Neuronal stem cell (in vitro differentiated cells): Measurements from ENCODE around the gene TNIK.

ENCODE experiments used
- DNase-seq: peaks from one replicate; pipeline ENCODE4 v3.0.0-alpha.2; 2013; ENCODE audit warnings: low spot score
- H2AFZ ChIP-seq: one replicate; pipeline ENCODE4 v1.6.1; 2013; ENCODE audit warnings: mild to moderate bottlenecking, low read length, inconsistent platforms
- H2AK5ac ChIP-seq: 2 replicates; pipeline ENCODE4 v1.6.1; 2013; ENCODE audit warnings: low read depth, mild to moderate bottlenecking, inconsistent platforms, low read length, moderate library complexity, mixed read lengths
- H2BK120ac ChIP-seq: 2 replicates; pipeline ENCODE4 v1.6.1; 2013; ENCODE audit warnings: low read depth, mild to moderate bottlenecking, inconsistent platforms, low read length, moderate library complexity, mixed read lengths
- H2BK12ac ChIP-seq: one replicate; pipeline ENCODE4 v1.6.1; 2013; ENCODE audit warnings: low read length, inconsistent platforms
- H2BK15ac ChIP-seq: 2 replicates; pipeline ENCODE4 v1.6.1; 2013; ENCODE audit warnings: mild to moderate bottlenecking, low read length, inconsistent platforms, mixed read lengths
- H2BK5ac ChIP-seq: one replicate; pipeline ENCODE4 v1.6.1; 2013; ENCODE audit warnings: inconsistent platforms, mild to moderate bottlenecking, low read length, moderate library complexity
- H3K14ac ChIP-seq: one replicate; pipeline ENCODE4 v1.6.1; 2013; ENCODE audit warnings: low read length, inconsistent platforms
- H3K18ac ChIP-seq: 2 replicates; pipeline ENCODE4 v1.6.1; 2013; ENCODE audit warnings: low read length, inconsistent platforms
- H3K23ac ChIP-seq: 2 replicates; pipeline ENCODE4 v1.6.1; 2013; ENCODE audit warnings: low read depth, mild to moderate bottlenecking, mixed read lengths, low read length, inconsistent platforms; ENCODE audit not compliant: poor library complexity
- H3K27ac ChIP-seq: replicated peaks from 3 replicates; pipeline ENCODE4 v1.5.1; 2013; ENCODE audit warnings: low read length, inconsistent platforms
- H3K27me3 ChIP-seq, 3 experiments: 2 replicates each; pipeline ENCODE4 v1.6.1; 2013; ENCODE audit warnings: low read length in 3 of 3, mild to moderate bottlenecking in 2 of 3, inconsistent platforms in 1 of 3, low read depth in 1 of 3, mixed read lengths in 1 of 3, moderate library complexity in 1 of 3; ENCODE audit not compliant: control insufficient read depth in 3 of 3, insufficient read depth in 3 of 3
- H3K36me3 ChIP-seq, 2 donors: replicated peaks in 1 of 2; 2 replicates each; pipeline ENCODE4 v1.6.1; 2013; ENCODE audit warnings: low read length in 2 of 2; ENCODE audit not compliant: control insufficient read depth in 2 of 2, insufficient read depth in 2 of 2
- H3K4ac ChIP-seq: 2 replicates; pipeline ENCODE4 v1.6.1; 2013; ENCODE audit warnings: inconsistent platforms, mild to moderate bottlenecking, low read length, moderate library complexity
- H3K4me1 ChIP-seq, 2 donors: 1 replicate in 1 of 2; 2 replicates in 1 of 2; pipeline ENCODE4 v1.6.1; 2013; ENCODE audit warnings: low read length in 2 of 2, low read depth in 1 of 2; ENCODE audit not compliant: control insufficient read depth in 2 of 2, insufficient read depth in 1 of 2
- H3K4me2 ChIP-seq: one replicate; pipeline ENCODE4 v1.6.1; 2013; ENCODE audit warnings: mild to moderate bottlenecking, low read length, inconsistent platforms; ENCODE audit not compliant: insufficient read depth, poor library complexity, severe bottlenecking
- H3K4me3 ChIP-seq, 2 donors: 2 replicates each; pipeline ENCODE4 v1.5.1; 2013; ENCODE audit warnings: low read length in 2 of 2, mild to moderate bottlenecking in 2 of 2, inconsistent platforms in 1 of 2, moderate library complexity in 1 of 2
- H3K79me1 ChIP-seq: one replicate; pipeline ENCODE4 v1.6.1; 2013; ENCODE audit warnings: low read depth, mild to moderate bottlenecking, inconsistent platforms, low read length, moderate library complexity
- H3K9ac ChIP-seq: one replicate; pipeline ENCODE4 v1.6.1; 2013; ENCODE audit warnings: mild to moderate bottlenecking, low read depth, low read length, inconsistent platforms; ENCODE audit not compliant: poor library complexity
- H3K9me3 ChIP-seq, 2 donors: replicated peaks in 1 of 2; 2 replicates each; pipeline versions ENCODE3 to v1.6.1; 2013; ENCODE audit warnings: low read length in 2 of 2, mild to moderate bottlenecking in 2 of 2, inconsistent platforms in 1 of 2, low read depth in 1 of 2, mixed read lengths in 1 of 2, moderate library complexity in 1 of 2; ENCODE audit not compliant: control insufficient read depth in 2 of 2, insufficient read depth in 1 of 2
- H4K8ac ChIP-seq: one replicate; pipeline ENCODE4 v1.6.1; 2013; ENCODE audit warnings: low read depth, mild to moderate bottlenecking, inconsistent platforms, low read length, moderate library complexity
- H4K91ac ChIP-seq: one replicate; pipeline ENCODE4 v1.6.1; 2013; ENCODE audit warnings: low read length, low read depth, mild to moderate bottlenecking, inconsistent platforms; ENCODE audit not compliant: poor library complexity
- WGBS, 2 donors: extraction: QIAGEN DNeasy Blood & Tissue Kit; methylation state at CpG; one replicate each; pipeline ENCODE4 v1.1.7; 2013; ENCODE audit warnings: missing lambda C conversion rate in 2 of 2, mixed read lengths in 1 of 2; ENCODE audit not compliant: insufficient read length in 2 of 2, insufficient replicate concordance in 1 of 2; ENCODE audit errors: extremely low coverage in 2 of 2; 5-methylcytosine and 5-hydroxymethylcytosine counted together

Gene TNIK

GRCh38 chr3:171054231-171054630 is 406.0 kb downstream of the TNIK start:
- Histone ChIP-seq H4K8ac (no peak overlapping the region), H3K79me1 (no peaks in the 10 kb centered on the region), H2BK5ac (no peak overlapping the region), H3K4me2 (no peak overlapping the region), H3K14ac (no peak overlapping the region), H2BK12ac (no peak overlapping the region), H3K9ac (no peak overlapping the region), H3K4ac (no peak overlapping the region), H3K9me3 (no peaks in the 10 kb centered on the region), H3K27ac (no peak overlapping the region), H3K27me3 (no peaks in the 10 kb centered on the region), H2AK5ac (no peak overlapping the region), H2AFZ (no peak overlapping the region), H4K91ac (no peak overlapping the region), H3K18ac (no peak overlapping the region), H3K4me3 (no peak overlapping the region), H2BK120ac (no peak overlapping the region), H2BK15ac (no peak overlapping the region), H3K23ac (no peak overlapping the region), H3K4me1 (peaks cover 0 to 4% of the 10 kb centered on the region in 2 donors), H3K36me3 (no peaks in the 10 kb centered on the region)
- DNase-seq, result no peak
- no CpG with 5 or more reads among the region's 1 CpG for WGBS, 2 donors

- Histone ChIP-seq H3K4me1 (peaks cover 0 to 1% of the 10 kb centered on the region in 2 donors), H2BK5ac (no peak overlapping the region), H3K14ac (no peak overlapping the region), H3K79me1 (no peaks in the 10 kb centered on the region), H2AFZ (no peak overlapping the region), H2BK120ac (no peak overlapping the region), H2AK5ac (no peak overlapping the region), H3K4ac (no peak overlapping the region), H3K9me3 (no peaks in the 10 kb centered on the region), H2BK15ac (no peak overlapping the region), H3K9ac (no peak overlapping the region), H2BK12ac (no peak overlapping the region), H4K91ac (no peak overlapping the region), H3K4me3 (no peak overlapping the region), H3K27ac (no peak overlapping the region), H4K8ac (no peak overlapping the region), H3K23ac (no peak overlapping the region), H3K18ac (no peak overlapping the region), H3K4me2 (no peak overlapping the region), H3K36me3 (no peaks in the 10 kb centered on the region), H3K27me3 (no peaks in the 10 kb centered on the region)
- DNase-seq, result peak; percentile 48
- WGBS, 2 donors, result no CpG with 5 or more reads among the region's 6 CpGs
These were observed 410.3 kb downstream of the TNIK start for GRCh38 chr3:171049861-171050444.

GRCh38 chr3:171046760-171047159 is 413.4 kb downstream of the TNIK start:
- H3K79me1 ChIP-seq, result no peaks in the 10 kb centered on the region
- H3K4me2 ChIP-seq, result no peak overlapping the region
- H2AFZ ChIP-seq, result no peak overlapping the region
- H3K14ac ChIP-seq, result no peak overlapping the region
- no peak overlapping the region for H4K91ac ChIP-seq
- H3K4me1 ChIP-seq, result peaks cover 0 to 1% of the 10 kb centered on the region in 2 donors
- H3K9ac ChIP-seq, result no peak overlapping the region
- no peak overlapping the region for H3K23ac ChIP-seq
- H2BK12ac ChIP-seq, result no peak overlapping the region
- no CpG with 5 or more reads among the region's 4 CpGs for WGBS, 2 donors
- no peaks in the 10 kb centered on the region for H3K27me3 ChIP-seq
- DNase-seq, result no peak
- H3K27ac ChIP-seq, result no peak overlapping the region
- no peak overlapping the region for H2BK15ac ChIP-seq
- H3K36me3 ChIP-seq, result no peaks in the 10 kb centered on the region
- H4K8ac ChIP-seq, result no peak overlapping the region
- H3K4me3 ChIP-seq, result no peak overlapping the region
- H2BK120ac ChIP-seq, result no peak overlapping the region
- no peak overlapping the region for H2BK5ac ChIP-seq
- no peak overlapping the region for H3K4ac ChIP-seq
- H3K9me3 ChIP-seq, result no peaks in the 10 kb centered on the region
- H2AK5ac ChIP-seq, result no peak overlapping the region
- H3K18ac ChIP-seq, result no peak overlapping the region

- H3K27ac ChIP-seq, result no peak overlapping the region
- no peak overlapping the region for H3K9ac ChIP-seq
- no peak overlapping the region for H2BK15ac ChIP-seq
These were observed 415.1 kb downstream of the TNIK start for GRCh38 chr3:171044835-171045793.

More at GRCh38 chr3:171044835-171045793, 415.1 kb downstream of the TNIK start:
- H2AK5ac ChIP-seq, result no peak overlapping the region
- H3K23ac ChIP-seq, result no peak overlapping the region
- no peak overlapping the region for H2BK120ac ChIP-seq
- H3K14ac ChIP-seq, result no peak overlapping the region
- H2AFZ ChIP-seq, result no peak overlapping the region
- no peaks in the 10 kb centered on the region for H3K9me3 ChIP-seq
- no peak overlapping the region for H3K4me3 ChIP-seq
- H3K36me3 ChIP-seq, result no peaks in the 10 kb centered on the region
- no peaks in the 10 kb centered on the region for H3K79me1 ChIP-seq
- no peak overlapping the region for H3K4me2 ChIP-seq
- no peak overlapping the region for H4K8ac ChIP-seq
- no peak overlapping the region for H2BK12ac ChIP-seq
- H4K91ac ChIP-seq, result no peak overlapping the region
- no peaks in the 10 kb centered on the region for H3K27me3 ChIP-seq
- H3K4me1 ChIP-seq, result peaks cover 0 to 1% of the 10 kb centered on the region in 2 donors
- no peak for DNase-seq
- no peak overlapping the region for H2BK5ac ChIP-seq
- H3K18ac ChIP-seq, result no peak overlapping the region
- no peak overlapping the region for H3K4ac ChIP-seq
- WGBS, 2 donors, result no CpG with 5 or more reads among the region's 14 CpGs
